Esophagus (tissue), 2 donors: Measurements from ENCODE around the gene AAK1. TPM values are rescaled to one million over a fixed set of nuclear protein-coding genes. Genes with fewer than 3 reads are reported as not detected.

ENCODE experiments used
- H3K27ac ChIP-seq, 2 donors: one replicate each; pipeline ENCODE4 v1.5.1; 2013; ENCODE audit warnings: low read depth in 2 of 2, mild to moderate bottlenecking in 2 of 2, inconsistent platforms in 1 of 2, low read length in 1 of 2, moderate library complexity in 1 of 2
- H3K27me3 ChIP-seq, 2 donors: one replicate each; pipeline ENCODE4 v1.6.1; 2013; ENCODE audit warnings: low read length in 2 of 2, control low read depth in 1 of 2, mild to moderate bottlenecking in 1 of 2; ENCODE audit not compliant: insufficient read depth in 2 of 2, control insufficient read depth in 1 of 2
- H3K36me3 ChIP-seq, 2 donors: one replicate each; pipeline ENCODE4 v1.6.1; 2013; ENCODE audit warnings: low read length in 1 of 2; ENCODE audit not compliant: control insufficient read depth in 2 of 2, insufficient read depth in 2 of 2
- H3K4me1 ChIP-seq, 2 donors: one replicate each; pipeline ENCODE4 v1.6.1; 2013; ENCODE audit warnings: low read length in 1 of 2; ENCODE audit not compliant: control insufficient read depth in 2 of 2, insufficient read depth in 2 of 2
- H3K4me3 ChIP-seq, 2 donors: one replicate each; pipeline ENCODE4 v1.5.1; 2013; ENCODE audit warnings: low read length in 2 of 2, mild to moderate bottlenecking in 2 of 2, low read depth in 1 of 2, moderate library complexity in 1 of 2
- H3K9me3 ChIP-seq, 2 donors: one replicate each; pipeline ENCODE4 v1.6.1; 2013; ENCODE audit warnings: mild to moderate bottlenecking in 2 of 2, low read depth in 1 of 2, low read length in 1 of 2, moderate library complexity in 1 of 2; ENCODE audit not compliant: control insufficient read depth in 2 of 2, insufficient read depth in 1 of 2
- WGBS, 2 donors: extraction: QIAGEN DNeasy Blood & Tissue Kit; methylation state at CpG; one replicate each; pipeline ENCODE4 v1.1.7; 2013; 5-methylcytosine and 5-hydroxymethylcytosine counted together
- polyA plus RNA-seq, 2 donors: library from polyadenylated mRNA; stranded (reverse); fragments of 200-250 nt; gene quantifications; one replicate each; pipeline ENCODE4 v1.2.3, GENCODE V29; 2013
- donor health status: healthy with polysubstance abuse.
- donor health status: Bipolar disorder and iron deficiency.

The AAK1 gene
- polyA plus RNA-seq, 2 donors = 4.4 to 8.4 TPM

DNA sequence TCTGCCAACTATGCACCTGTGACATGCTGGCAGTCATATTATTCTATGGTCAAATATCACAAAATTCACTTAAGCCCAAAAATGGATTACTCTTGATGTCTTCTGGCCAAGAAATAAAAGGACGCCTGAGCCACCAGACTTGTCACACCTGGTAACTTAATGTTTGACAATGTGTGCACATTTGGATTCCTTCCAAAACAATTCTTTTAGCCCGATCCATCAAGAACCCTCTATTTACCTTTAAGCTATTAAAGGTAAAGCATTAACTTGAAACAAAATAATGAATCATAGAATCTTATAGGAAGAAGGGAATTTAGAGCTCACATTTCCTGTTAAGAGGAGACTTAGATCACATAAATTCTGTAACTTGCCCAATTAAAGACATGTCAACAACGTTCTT is 159.8 kb downstream of the AAK1 start:
- H3K4me1 ChIP-seq = no peaks in the 10 kb centered on the region
- H3K9me3 ChIP-seq = no peaks in the 10 kb centered on the region
- H3K4me3 ChIP-seq = no peak overlapping the region
- 39 to 47% methylated on average over 3 of the region's 3 CpGs for WGBS, 2 donors
- no peak overlapping the region for H3K27ac ChIP-seq
- H3K27me3 ChIP-seq = no peaks in the 10 kb centered on the region
- H3K36me3 ChIP-seq = peaks cover 2 to 3% of the 10 kb centered on the region in 2 donors

- Histone ChIP-seq H3K4me1 (no peaks in the 10 kb centered on the region), H3K4me3 (no peak overlapping the region), H3K36me3 (peaks cover 2 to 3% of the 10 kb centered on the region in 2 donors), H3K9me3 (no peaks in the 10 kb centered on the region), H3K27me3 (no peaks in the 10 kb centered on the region), H3K27ac (no peak overlapping the region)
- WGBS, 2 donors = 61 to 68% methylated on average over 4 of the region's 4 CpGs
Observed at GRCh38 chr2:69483024-69483423, 160.5 kb downstream of the AAK1 start.

- no peaks in the 10 kb centered on the region for H3K27me3 ChIP-seq
- 87 to 91% methylated on average over 3 of the region's 3 CpGs for WGBS, 2 donors
- H3K36me3 ChIP-seq = peaks cover 2 to 3% of the 10 kb centered on the region in 2 donors
- H3K9me3 ChIP-seq = no peaks in the 10 kb centered on the region
- H3K4me3 ChIP-seq = no peak overlapping the region
- no peak overlapping the region for H3K27ac ChIP-seq
- H3K4me1 ChIP-seq = no peaks in the 10 kb centered on the region
Observed at GRCh38 chr2:69482471-69482870, 161.1 kb downstream of the AAK1 start.

DNA sequence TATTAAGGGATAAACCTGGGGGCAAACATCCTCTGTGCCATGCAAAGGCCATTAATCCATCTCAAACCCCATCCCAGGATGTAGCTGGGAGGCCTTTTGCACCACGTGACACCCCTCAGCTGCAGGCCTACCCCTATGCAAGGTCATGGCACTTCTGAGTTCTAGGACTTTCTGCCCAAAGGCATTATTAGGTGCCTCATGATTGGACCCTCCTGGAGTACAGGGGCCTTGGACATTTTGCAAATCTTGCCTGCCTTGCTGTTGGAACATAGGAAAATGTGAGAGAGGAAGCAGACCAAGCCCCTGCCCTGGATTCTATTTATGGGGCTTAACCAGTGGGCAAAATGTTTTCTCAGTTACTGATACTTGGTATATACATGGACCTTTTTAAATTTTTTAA is 162.1 kb downstream of the AAK1 start:
- 98 to 100% methylated on average over 1 of the region's 1 CpG for WGBS, 2 donors
- Histone ChIP-seq H3K36me3 (no peaks in the 10 kb centered on the region), H3K27me3 (no peaks in the 10 kb centered on the region), H3K27ac (no peak overlapping the region), H3K9me3 (no peaks in the 10 kb centered on the region), H3K4me3 (no peak overlapping the region), H3K4me1 (no peaks in the 10 kb centered on the region)

GRCh38 chr2:69477627-69478026 is 165.9 kb downstream of the AAK1 start:
- Histone ChIP-seq H3K9me3 (no peaks in the 10 kb centered on the region), H3K27me3 (no peaks in the 10 kb centered on the region), H3K4me1 (no peaks in the 10 kb centered on the region), H3K4me3 (no peak overlapping the region), H3K36me3 (peaks cover 0 to 4% of the 10 kb centered on the region in 2 donors), H3K27ac (no peak overlapping the region)
- WGBS, 2 donors = 72 to 74% methylated on average over 1 of the region's 1 CpG

DNA sequence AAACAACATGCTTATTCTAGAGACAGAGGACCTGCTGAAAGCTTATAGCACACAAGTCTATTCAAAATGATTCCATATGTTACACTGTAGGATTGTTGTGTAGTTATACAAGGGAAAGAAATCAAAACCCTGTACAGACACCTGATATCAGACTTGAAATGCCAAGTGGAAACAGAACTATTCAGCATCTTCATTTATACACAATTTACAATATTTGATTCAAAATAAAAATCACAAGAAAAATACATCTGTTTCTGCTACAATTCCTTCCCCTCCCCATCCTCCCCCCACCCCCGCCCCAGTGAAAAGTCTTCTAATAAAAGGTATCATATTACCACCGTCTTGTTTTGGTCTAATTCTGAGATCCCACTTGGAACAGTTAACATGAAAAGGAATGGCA is 168.9 kb downstream of the AAK1 start:
- Histone ChIP-seq H3K4me3 (no peak overlapping the region), H3K9me3 (no peaks in the 10 kb centered on the region), H3K27ac (no peak overlapping the region), H3K36me3 (peaks cover 0 to 4% of the 10 kb centered on the region in 2 donors), H3K27me3 (no peaks in the 10 kb centered on the region), H3K4me1 (no peaks in the 10 kb centered on the region)
- 77 to 88% methylated on average over 2 of the region's 2 CpGs for WGBS, 2 donors

DNA sequence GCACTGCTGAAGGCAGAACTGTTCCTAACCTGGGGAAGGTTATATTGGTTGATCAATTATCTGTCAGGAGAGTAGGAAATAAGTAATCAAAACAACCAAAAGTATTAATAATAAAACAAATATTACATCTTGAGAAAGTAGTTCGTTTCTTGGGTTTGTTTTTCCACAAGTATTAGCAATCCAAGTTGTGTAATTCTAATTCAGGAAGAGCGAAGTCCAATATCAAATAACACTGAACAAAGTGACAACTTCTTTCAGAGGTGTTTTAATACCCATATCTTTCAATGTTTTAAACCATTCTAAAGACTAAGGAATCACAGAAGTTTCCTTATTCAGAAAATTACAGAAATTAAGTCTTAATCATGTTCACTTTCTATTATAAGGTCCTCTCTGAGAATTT is 171.7 kb downstream of the AAK1 start:
- no peak overlapping the region for H3K4me3 ChIP-seq
- H3K27me3 ChIP-seq = no peaks in the 10 kb centered on the region
- no peaks in the 10 kb centered on the region for H3K4me1 ChIP-seq
- WGBS, 2 donors = 66 to 85% methylated on average over 2 of the region's 2 CpGs
- H3K27ac ChIP-seq = no peak overlapping the region
- H3K36me3 ChIP-seq = peaks cover 0 to 4% of the 10 kb centered on the region in 2 donors
- no peaks in the 10 kb centered on the region for H3K9me3 ChIP-seq

GRCh38 chr2:69470911-69471310 is 172.6 kb downstream of the AAK1 start:
- H3K27ac ChIP-seq = no peak overlapping the region
- H3K27me3 ChIP-seq = no peaks in the 10 kb centered on the region
- H3K4me3 ChIP-seq = no peak overlapping the region
- no peaks in the 10 kb centered on the region for H3K9me3 ChIP-seq
- peaks cover 0 to 4% of the 10 kb centered on the region in 2 donors for H3K36me3 ChIP-seq
- no peaks in the 10 kb centered on the region for H3K4me1 ChIP-seq
- WGBS, 2 donors = 79 to 83% methylated on average over 5 of the region's 5 CpGs

- H3K9me3 ChIP-seq = no peaks in the 10 kb centered on the region
- no peaks in the 10 kb centered on the region for H3K27me3 ChIP-seq
- peaks cover 0 to under 1% of the 10 kb centered on the region in 2 donors for H3K36me3 ChIP-seq
- H3K4me3 ChIP-seq = no peak overlapping the region
- 55 to 70% methylated on average over 1 of the region's 1 CpG for WGBS, 2 donors
- H3K27ac ChIP-seq = no peak overlapping the region
- H3K4me1 ChIP-seq = no peaks in the 10 kb centered on the region
Observed at GRCh38 chr2:69469784-69470183, 173.8 kb downstream of the AAK1 start.

DNA sequence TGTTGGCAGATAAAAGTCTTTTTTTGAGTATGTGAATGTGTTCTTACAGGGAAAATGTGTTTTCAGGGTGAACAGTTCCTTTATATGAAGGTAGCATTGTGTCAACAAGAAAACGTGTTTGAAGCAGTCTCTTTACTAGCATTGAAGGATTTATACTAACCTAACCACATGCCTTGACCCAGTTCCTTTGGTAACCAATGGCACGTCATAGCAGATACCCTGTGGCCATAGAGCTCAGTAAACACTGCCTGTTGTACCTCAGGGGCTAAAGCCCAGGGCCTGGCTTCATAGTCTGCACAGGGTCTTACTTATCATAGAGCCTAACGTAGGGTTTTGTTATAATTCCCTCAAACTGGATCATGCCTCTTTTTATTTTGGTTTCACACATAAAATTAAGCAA is 174.2 kb downstream of the AAK1 start:
- H3K9me3 ChIP-seq = no peaks in the 10 kb centered on the region
- peak overlapping the region in 1 of 2 donors; percentile 22 for H3K27ac ChIP-seq
- peaks cover 0 to 3% of the 10 kb centered on the region in 2 donors for H3K36me3 ChIP-seq
- H3K27me3 ChIP-seq = no peaks in the 10 kb centered on the region
- H3K4me1 ChIP-seq = no peaks in the 10 kb centered on the region
- WGBS, 2 donors = 65 to 67% methylated on average over 3 of the region's 3 CpGs
- no peak overlapping the region for H3K4me3 ChIP-seq
